ENCODE results near the gene ITIH5.

- TF ChIP-seq CTCF (IDR thresholded peaks at IDR 0.05; ENCODE audit: low read length) (no peak), EZH2 (optimal IDR thresholded peaks at IDR 0.05; ENCODE audit: low read depth, low read length) (no peak), EZH2phosphoT487 (IDR thresholded peaks at IDR 0.05; ENCODE audit: low read length) (no peak)
Observed at GRCh38 chr10:7589748-7590147, 77.0 kb downstream of the ITIH5 start.

Measured in MM.1S (cell line).